Measurements from ENCODE around the gene AMPD2.

AMPD2 gene

DNA sequence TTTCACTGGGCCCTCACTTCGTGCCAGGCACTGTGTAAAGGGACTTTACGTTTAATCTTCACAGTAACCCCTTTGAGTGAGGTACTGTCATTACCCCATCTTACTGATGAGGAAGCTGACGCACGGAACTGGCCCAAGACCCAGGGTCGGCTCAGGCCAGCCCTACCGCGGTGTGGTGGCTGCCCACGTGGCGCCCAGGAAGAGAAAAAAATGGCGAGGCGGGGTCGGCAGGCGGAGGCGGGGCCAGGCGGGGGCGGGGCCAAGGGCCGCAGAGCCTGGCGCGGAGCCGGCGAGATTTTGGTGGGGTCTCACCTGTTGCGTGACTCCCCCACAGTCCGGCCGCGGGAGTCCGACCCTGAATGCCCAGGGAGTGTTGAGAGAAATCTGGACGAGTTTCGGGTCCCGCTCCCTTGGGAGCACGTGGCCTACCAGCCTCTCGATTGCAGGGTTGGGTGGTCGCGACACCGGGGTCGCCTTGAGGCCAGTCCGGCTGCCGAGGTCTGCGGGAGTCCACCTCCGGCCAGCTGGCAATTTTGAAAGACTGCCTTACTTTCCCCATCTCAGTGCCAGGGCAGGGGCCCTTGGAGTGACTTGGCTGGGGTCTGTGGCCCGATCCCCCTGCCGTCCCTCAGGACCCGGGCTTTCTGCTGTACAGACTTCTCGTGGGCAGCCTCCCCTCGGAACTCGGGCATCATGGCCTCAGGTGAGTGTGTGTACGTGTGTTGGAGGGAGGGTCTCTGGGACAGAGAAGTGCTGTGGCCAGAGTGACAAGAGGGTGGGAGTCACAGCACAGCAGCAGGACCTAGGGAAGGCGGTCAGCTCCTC lies at the start of gene AMPD2, which contains the start of gene GNAT2:
Gene AMPD2, plus strand, starts transcription at position 262 of the 825 bp plus-strand sequence. CDS start 1,339 bp downstream, outside the sequence.
Gene GNAT2, minus strand, starts transcription at position 41 of the 825 bp plus-strand sequence. CDS start 6,746 bp downstream, outside the sequence.
- peak; percentile 51 for DNase-seq

GRCh38 chr1:109570414-109570813 lies 49.2 kb upstream of the AMPD2 start:
- DNase-seq = no peak

DNA sequence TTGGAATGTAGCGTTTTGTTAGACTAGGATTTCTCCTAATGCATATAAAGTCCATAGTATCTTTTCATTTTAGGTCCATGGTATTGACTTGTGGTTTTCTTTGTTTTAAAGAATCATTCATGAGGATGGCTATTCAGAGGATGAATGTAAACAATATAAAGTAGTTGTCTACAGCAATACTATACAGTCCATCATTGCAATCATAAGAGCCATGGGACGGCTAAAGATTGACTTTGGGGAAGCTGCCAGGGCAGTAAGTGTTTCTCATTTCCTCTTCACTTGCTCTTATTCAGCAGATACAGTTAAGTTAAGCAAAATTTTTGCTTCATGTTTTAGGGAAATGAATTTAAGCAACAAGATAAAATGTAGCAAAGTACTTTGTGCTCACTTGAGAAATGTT lies 45.9 kb upstream of the AMPD2 start:
- DNase-seq = no peak

- no peak for DNase-seq
These were observed 40.6 kb upstream of the AMPD2 start for GRCh38 chr1:109578947-109579443.

GRCh38 chr1:109579491-109579890 lies 40.1 kb upstream of the AMPD2 start:
- no peak for DNase-seq

DNA sequence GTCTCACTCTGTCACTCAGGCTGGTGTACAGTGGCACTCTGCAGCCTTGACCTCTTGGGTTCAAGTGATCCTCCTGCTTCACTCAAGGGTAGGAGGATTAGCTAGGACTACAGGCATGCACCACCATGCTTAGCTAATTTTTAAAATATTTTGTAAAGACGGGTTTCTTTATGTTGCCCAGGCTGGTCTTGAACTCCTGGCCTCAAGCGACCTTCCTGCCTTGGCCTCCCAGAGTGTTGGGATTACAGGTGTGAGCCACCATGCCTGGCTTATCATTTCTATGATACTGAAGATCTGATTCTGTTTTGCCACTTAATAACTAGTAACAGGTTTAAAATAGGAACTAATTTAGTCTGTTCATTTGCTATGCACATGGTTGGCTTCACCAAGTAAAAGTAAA lies 37.6 kb upstream of the AMPD2 start:
- no peak for DNase-seq

GRCh38 chr1:109584766-109585165 lies 34.9 kb upstream of the AMPD2 start:
- no peak for DNase-seq

GRCh38 chr1:109586055-109586454 lies 33.6 kb upstream of the AMPD2 start:
- no peak for DNase-seq

- no peak for DNase-seq
These were observed 30.5 kb upstream of the AMPD2 start for GRCh38 chr1:109589177-109589576.

- DNase-seq = no peak
These were observed 30.0 kb upstream of the AMPD2 start for GRCh38 chr1:109589679-109590078.

- no peak for DNase-seq
These were observed 26.7 kb upstream of the AMPD2 start for GRCh38 chr1:109592916-109593315.

GRCh38 chr1:109595531-109595930 lies 24.1 kb upstream of the AMPD2 start:
- DNase-seq = no peak

- no peak for DNase-seq
These were observed 21.5 kb upstream of the AMPD2 start for GRCh38 chr1:109598156-109598555.

- no peak for DNase-seq
These were observed 21.0 kb upstream of the AMPD2 start for GRCh38 chr1:109598655-109599054.

DNA sequence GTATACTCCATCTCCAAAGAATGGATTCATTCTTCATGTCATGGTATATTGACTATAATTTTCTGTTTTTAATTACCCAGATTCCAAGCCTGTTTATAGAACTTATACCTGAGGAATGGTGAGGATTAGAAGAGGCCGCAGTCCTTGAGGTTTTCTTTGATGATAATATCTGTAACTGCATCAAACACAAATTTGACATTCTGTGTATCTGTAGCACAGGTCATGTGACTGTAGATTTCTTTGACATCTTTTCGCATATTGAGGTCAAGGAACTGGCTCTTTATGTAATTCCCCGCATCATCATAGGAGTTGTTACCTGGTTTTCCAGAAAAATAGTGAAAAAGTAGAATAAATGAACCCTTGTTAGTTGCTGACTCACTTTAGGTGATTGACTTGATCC lies 16.4 kb upstream of the AMPD2 start:
- no peak for DNase-seq

- DNase-seq = peak; percentile 46
These were observed 14.3 kb upstream of the AMPD2 start for GRCh38 chr1:109605381-109605780.

- DNase-seq = no peak
These were observed 9.8 kb upstream of the AMPD2 start for GRCh38 chr1:109609881-109610280.

GRCh38 chr1:109610609-109611307 lies 8.9 kb upstream of the AMPD2 start:
- no peak for DNase-seq

DNA sequence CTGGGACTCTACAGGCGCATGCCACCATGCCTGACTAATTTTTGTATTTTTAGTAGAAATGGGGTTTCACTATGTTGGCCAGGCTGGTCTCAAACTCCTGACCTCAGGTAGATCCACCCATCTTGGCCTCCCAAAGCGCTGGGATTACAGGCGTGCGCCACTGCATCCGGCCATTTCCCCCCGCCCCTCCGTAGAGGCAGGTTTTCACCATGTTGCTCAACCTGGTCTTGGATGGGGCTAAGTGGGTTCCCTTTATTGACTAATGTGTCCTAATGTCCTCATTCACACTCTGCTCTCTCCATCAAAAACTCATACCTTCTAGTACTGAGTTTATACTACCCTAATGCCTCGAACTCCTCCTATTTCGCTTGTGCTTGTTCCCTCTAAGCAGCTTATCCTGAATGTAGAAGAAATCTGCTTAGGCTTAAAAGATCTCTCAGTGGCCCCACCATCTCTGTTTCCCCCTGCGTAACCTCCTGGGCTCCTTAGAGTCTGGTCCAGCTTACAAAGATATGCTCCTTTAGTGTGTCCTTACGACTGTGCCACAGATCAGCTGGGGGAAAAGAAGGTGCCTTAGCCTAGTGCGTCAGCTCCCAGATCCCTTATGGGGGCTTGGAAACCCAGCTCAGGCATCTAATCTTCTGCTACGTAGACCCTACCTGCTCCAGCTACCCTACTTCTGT lies 8.2 kb upstream of the AMPD2 start:
- no peak for DNase-seq

DNA sequence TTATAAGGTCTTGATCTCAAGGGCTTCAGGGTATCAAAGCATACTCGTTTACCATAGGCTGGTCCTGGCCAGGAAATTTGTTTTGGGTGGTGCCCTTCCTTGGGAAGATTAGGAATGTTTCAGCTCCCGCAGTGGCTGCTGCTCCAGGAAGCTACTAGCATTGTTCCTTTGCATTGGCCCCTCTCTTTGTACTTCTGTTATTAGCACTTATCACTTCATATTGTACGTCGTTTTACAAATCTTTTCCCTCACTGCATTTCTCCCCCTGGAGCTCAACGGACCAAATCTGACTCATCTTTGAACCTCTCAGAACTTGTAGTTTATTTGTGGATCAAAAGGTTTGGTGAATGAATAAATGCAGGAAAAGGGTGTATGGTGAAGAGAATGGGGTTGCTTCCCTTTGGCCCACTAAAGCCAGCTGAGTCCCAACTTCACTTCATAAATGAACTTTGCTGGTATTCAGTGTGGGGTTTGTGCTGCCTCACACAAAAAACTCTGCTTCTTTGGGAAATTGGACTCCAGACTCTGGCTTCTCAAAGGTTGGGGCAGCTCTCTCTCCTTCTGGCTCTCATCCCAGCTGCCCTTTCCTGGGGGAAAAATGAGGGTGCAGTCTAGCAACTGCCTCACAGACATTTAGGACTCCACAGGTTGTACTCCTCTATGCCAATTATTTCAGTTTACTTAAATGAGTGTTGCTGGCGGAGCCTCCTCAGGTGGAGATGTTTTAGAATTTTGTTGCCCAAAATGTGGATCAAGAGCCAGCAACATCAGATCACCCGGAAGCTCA lies 6.1 kb upstream of the AMPD2 start:
- DNase-seq = no peak

GRCh38 chr1:109615879-109616278 lies 3.8 kb upstream of the AMPD2 start:
- DNase-seq = no peak

DNA sequence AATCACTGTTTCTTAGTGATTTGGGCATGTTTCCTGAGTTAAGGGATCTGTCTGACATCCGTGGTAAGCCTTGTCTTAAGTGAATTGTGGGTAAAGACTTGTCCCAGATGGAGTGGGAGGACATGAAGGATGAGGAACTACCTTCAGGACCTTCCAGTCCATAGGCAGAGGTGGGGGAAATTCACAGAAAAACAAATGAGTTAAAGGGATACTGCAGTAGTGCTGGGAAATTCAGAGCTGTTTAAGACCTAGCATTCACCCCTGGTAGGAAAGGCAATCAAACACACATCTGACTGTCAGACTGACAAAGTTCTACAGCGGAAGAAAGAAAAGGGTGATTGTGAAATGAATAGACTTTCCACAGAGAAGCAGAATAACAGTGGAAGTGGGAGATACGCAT lies 3.2 kb upstream of the AMPD2 start:
- DNase-seq = no peak

Data from NCI-H2227 treated with DMSO at 0.1 percent for 48 hours (cell line).